Breast epithelium (tissue), 3 donors: ENCODE results near the gene SERP2.

Experiments used
- CTCF ChIP-seq, 3 donors: fragments of 450-650 bp; IDR thresholded peaks; one replicate each; pipeline ENCODE4 v1.5.1; 2016 to 2017; ENCODE audit warnings: antibody characterized with exemption in 3 of 3, mild to moderate bottlenecking in 3 of 3, moderate library complexity in 3 of 3
- POLR2A ChIP-seq: fragments of 450-650 bp; IDR thresholded peaks from one replicate; pipeline ENCODE4 v1.6.1; 2016; ENCODE audit warnings: antibody characterized with exemption, mild to moderate bottlenecking, moderate library complexity
- POLR2AphosphoS5 ChIP-seq, 3 donors: sonication (generic); formaldehyde crosslinking; IDR thresholded peaks; one replicate each; pipeline ENCODE4 v1.6.1; 2017; ENCODE audit warnings: antibody characterized with exemption in 3 of 3

- TF ChIP-seq CTCF (IDR thresholded peaks at IDR 0.05): no peak
- no peak for TF ChIP-seq POLR2AphosphoS5 (IDR thresholded peaks at IDR 0.05)
- no peak for TF ChIP-seq POLR2A
These were observed 52.1 kb downstream of the SERP2 start for GRCh38 chr13:44425815-44426078.
